OCI-LY3 (cell line): ENCODE results near the gene KIFAP3.

ENCODE experiments used
- H2AFZ ChIP-seq: fragments of 200-600, 300-600 bp; shearing (Covaris generic); 2 replicates; pipeline ENCODE4 v1.6.0; 2014; ENCODE audit warnings: antibody characterized with exemption, low read depth, low read length
- H3K27ac ChIP-seq: fragments of 200-600, 300-600 bp; sonication (generic); 2 replicates; pipeline ENCODE4 v1.5.1; 2014; ENCODE audit warnings: mild to moderate bottlenecking, low read length, moderate library complexity, mixed read lengths
- H3K27me3 ChIP-seq: fragments of 200-600, 300-600 bp; sonication (generic); 2 replicates; pipeline ENCODE4 v1.6.1; 2014; ENCODE audit warnings: low read depth, low read length, mixed read lengths
- H3K36me3 ChIP-seq: fragments of 200-600, 300-600 bp; sonication (generic); replicated peaks from 2 replicates; pipeline ENCODE3; 2014; ENCODE audit warnings: low read depth, low read length, mixed read lengths
- H3K4me1 ChIP-seq: fragments of 300-600, 200-600 bp; sonication (generic); 2 replicates; pipeline ENCODE4 v1.6.1; 2014; ENCODE audit warnings: low read length, mixed read lengths
- H3K4me2 ChIP-seq: fragments of 200-600, 300-600 bp; sonication (generic); 2 replicates; pipeline ENCODE4 v1.6.1; 2014; ENCODE audit warnings: low read length, mixed read lengths
- H3K4me3 ChIP-seq: fragments of 300-600, 200-600 bp; sonication (generic); 2 replicates; pipeline ENCODE4 v1.5.1; 2014; ENCODE audit warnings: antibody characterized with exemption, mild to moderate bottlenecking, low read length, moderate library complexity
- H3K79me2 ChIP-seq: fragments of 300-600, 200-600 bp; shearing (Covaris generic); 2 replicates; pipeline ENCODE4 v1.6.1; 2014; ENCODE audit warnings: mild to moderate bottlenecking, low read length, mixed read lengths
- H3K9ac ChIP-seq: fragments of 300-600, 200-600 bp; shearing (Covaris generic); 2 replicates; pipeline ENCODE4 v1.6.0; 2014; ENCODE audit warnings: mild to moderate bottlenecking, low read length, moderate library complexity
- H3K9me3 ChIP-seq: fragments of 200-600, 300-600 bp; shearing (Covaris generic); 2 replicates; pipeline ENCODE4 v1.6.1; 2014; ENCODE audit warnings: low read length, mixed read lengths; ENCODE audit not compliant: insufficient read depth
- H4K20me1 ChIP-seq: fragments of 200-600, 300-600 bp; sonication (generic); 2 replicates; pipeline ENCODE4 v1.6.1; 2016; ENCODE audit warnings: low read length, mixed read lengths; ENCODE audit not compliant: insufficient read depth
- EZH2phosphoT487 ChIP-seq: fragments of 200-600 bp; shearing (Covaris generic); IDR thresholded peaks from 2 replicates; pipeline ENCODE4 v1.6.1; 2018; ENCODE audit warnings: antibody characterized with exemption, mixed run types, low read depth
- TF ChIP-seq, protein P1 (sequence below): fragments of 200-600, 300-600 bp; sonication (generic); IDR thresholded peaks from 2 replicates; pipeline ENCODE4 v1.5.1; 2014; ENCODE audit warnings: antibody characterized with exemption, low read length, low read depth

KIFAP3 gene

DNA sequence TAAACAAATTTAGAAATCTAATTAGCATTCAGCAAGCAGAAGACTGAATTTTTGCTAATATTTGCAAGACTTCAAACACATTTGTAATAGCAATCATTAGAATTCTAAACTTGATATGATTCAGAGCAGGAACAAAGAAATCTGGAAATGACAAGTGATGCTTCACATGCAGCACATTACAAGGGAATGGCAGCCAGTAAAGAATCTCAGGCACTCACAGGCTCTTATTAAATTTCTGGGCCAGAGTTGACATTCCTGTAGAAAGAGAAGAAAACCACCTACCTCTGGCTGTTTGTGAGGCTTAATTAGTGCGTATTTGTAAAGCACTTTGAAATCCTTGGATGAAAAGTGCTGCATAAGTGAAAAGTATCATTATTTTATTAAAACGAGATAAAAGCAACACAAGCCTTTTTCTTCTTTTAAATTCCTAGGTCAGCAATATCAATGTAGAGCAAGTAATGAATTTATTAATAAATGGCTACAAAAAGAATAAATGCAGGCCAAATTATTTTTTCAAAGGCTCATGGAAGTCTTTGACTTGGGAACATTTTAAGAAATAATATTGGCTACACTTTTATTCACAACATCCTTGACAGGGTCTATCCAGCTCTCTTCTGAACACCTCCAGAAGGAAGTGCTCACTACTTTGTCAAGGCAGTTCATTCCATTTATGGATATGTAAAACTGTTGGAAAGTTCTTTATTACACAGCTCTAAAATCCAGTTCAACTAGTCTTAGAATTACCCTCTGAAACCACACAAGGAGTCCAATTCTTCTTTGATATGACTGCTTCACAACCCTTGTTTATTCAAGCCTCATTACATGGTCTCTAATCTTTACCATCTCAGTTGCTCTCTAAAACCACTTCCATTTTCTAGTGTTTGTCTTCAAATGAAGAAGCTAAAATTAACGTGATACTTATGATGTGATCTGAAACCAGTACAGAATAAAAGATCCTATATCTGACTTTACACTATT, 148.7 kb downstream of the KIFAP3 start:
- H3K36me3 ChIP-seq = no peaks in the 10 kb centered on the region
- no peaks in the 10 kb centered on the region for H4K20me1 ChIP-seq
- no peaks in the 10 kb centered on the region for H3K9me3 ChIP-seq
- peak overlapping the region; percentile 25 for H3K4me2 ChIP-seq
- peaks cover 30% of the 10 kb centered on the region for H3K4me1 ChIP-seq
- 0 out of 2 replicates have a peak, but pooled peaks cover 3% of the 10 kb centered on the region for H3K27me3 ChIP-seq
- TF ChIP-seq, protein P1, sequence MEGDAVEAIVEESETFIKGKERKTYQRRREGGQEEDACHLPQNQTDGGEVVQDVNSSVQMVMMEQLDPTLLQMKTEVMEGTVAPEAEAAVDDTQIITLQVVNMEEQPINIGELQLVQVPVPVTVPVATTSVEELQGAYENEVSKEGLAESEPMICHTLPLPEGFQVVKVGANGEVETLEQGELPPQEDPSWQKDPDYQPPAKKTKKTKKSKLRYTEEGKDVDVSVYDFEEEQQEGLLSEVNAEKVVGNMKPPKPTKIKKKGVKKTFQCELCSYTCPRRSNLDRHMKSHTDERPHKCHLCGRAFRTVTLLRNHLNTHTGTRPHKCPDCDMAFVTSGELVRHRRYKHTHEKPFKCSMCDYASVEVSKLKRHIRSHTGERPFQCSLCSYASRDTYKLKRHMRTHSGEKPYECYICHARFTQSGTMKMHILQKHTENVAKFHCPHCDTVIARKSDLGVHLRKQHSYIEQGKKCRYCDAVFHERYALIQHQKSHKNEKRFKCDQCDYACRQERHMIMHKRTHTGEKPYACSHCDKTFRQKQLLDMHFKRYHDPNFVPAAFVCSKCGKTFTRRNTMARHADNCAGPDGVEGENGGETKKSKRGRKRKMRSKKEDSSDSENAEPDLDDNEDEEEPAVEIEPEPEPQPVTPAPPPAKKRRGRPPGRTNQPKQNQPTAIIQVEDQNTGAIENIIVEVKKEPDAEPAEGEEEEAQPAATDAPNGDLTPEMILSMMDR = no peak
- no peak for TF ChIP-seq EZH2phosphoT487
- H3K9ac ChIP-seq = no peak overlapping the region
- no peak overlapping the region for H3K4me3 ChIP-seq
- no peak overlapping the region for H2AFZ ChIP-seq
- H3K27ac ChIP-seq = peak overlapping the region; percentile 16; the same call in 1 of the 2 replicates
- no peaks in the 10 kb centered on the region for H3K79me2 ChIP-seq

GRCh38 chr1:169924829-169925228, 149.7 kb downstream of the KIFAP3 start:
- no peaks in the 10 kb centered on the region for H3K9me3 ChIP-seq
- TF ChIP-seq EZH2phosphoT487 = no peak
- TF ChIP-seq, protein P1 = no peak
- no peak overlapping the region for H3K9ac ChIP-seq
- H3K4me3 ChIP-seq = no peak overlapping the region
- 0 out of 2 replicates have a peak, but pooled peaks cover 3% of the 10 kb centered on the region for H3K27me3 ChIP-seq
- no peak overlapping the region for H2AFZ ChIP-seq
- no peaks in the 10 kb centered on the region for H3K36me3 ChIP-seq
- H4K20me1 ChIP-seq = no peaks in the 10 kb centered on the region
- peaks cover 25% of the 10 kb centered on the region for H3K4me1 ChIP-seq
- H3K79me2 ChIP-seq = no peaks in the 10 kb centered on the region
- H3K27ac ChIP-seq = no peak overlapping the region
- H3K4me2 ChIP-seq = 0 out of 2 replicates have a peak overlapping the region, but pooled peaks have one; percentile 25

GRCh38 chr1:169924063-169924462, 150.4 kb downstream of the KIFAP3 start:
- Histone ChIP-seq H3K9me3 (no peaks in the 10 kb centered on the region), H3K27ac (no peak overlapping the region), H3K4me2 (no peak overlapping the region), H2AFZ (no peak overlapping the region), H3K4me3 (no peak overlapping the region), H3K4me1 (peaks cover 26% of the 10 kb centered on the region), H3K9ac (no peak overlapping the region), H3K79me2 (no peaks in the 10 kb centered on the region), H3K36me3 (no peaks in the 10 kb centered on the region), H4K20me1 (no peaks in the 10 kb centered on the region), H3K27me3 (0 out of 2 replicates have a peak, but pooled peaks cover 3% of the 10 kb centered on the region)
- no peak for TF ChIP-seq EZH2phosphoT487
- TF ChIP-seq, protein P1 = no peak

DNA sequence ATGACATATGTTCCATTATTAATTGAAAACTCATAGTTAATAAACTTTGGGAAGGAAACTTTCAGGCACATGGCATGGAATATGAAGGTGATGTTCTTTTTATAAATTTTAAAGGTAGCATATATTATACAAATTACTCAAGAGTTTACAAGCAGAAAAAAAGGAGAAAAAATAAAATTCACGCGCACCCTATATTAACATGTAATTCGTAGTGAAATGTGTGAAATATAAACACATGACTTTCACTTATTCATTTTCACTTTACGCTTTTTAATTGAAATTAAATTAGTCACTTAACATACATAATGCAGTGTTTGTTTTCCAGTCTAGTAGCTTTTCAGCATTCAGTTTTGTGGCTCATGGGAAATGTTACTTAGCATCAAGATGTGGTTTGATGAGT, 153.4 kb downstream of the KIFAP3 start:
- no peaks in the 10 kb centered on the region for H4K20me1 ChIP-seq
- no peaks in the 10 kb centered on the region for H3K79me2 ChIP-seq
- H3K4me3 ChIP-seq = no peak overlapping the region
- no peaks in the 10 kb centered on the region for H3K36me3 ChIP-seq
- H3K4me2 ChIP-seq = no peak overlapping the region
- H3K9me3 ChIP-seq = no peaks in the 10 kb centered on the region
- H3K27me3 ChIP-seq = no peaks in the 10 kb centered on the region
- H3K27ac ChIP-seq = no peak overlapping the region
- TF ChIP-seq, protein P1 = no peak
- H2AFZ ChIP-seq = no peak overlapping the region
- no peak overlapping the region for H3K9ac ChIP-seq
- H3K4me1 ChIP-seq = peaks cover 45% of the 10 kb centered on the region
